K562 (cell line): ENCODE results near the gene CTSD. TPM values are rescaled to one million over a fixed set of nuclear protein-coding genes. Genes with fewer than 3 reads are reported as not detected.

Source experiments
- ATAC-seq: fragments of 200-7000 bp; cut with Tn5 transposase; 3 replicates; pipeline ENCODE4 v1.9.1; 2020; ENCODE audit warnings: moderate library complexity
- BruUV-seq: library from RNA; stranded (reverse); fragments of 400-500 nt; replicated peaks from 2 replicates; lab custom pipeline; 2021; lab: Mats Ljungman, UMichigan
- CTCF ChIA-PET: fragments of 300-600 bp; formaldehyde crosslinking; extraction: SDS; loops from one replicate; lab custom pipeline; 2021; ENCODE audit warnings: low intra/inter-chr PET ratio; lab: Yijun Ruan, JAX
- POLR2A ChIA-PET: fragments of 300-600, 350-650 bp; sonication (Branson Sonifier 250); formaldehyde crosslinking; extraction: SDS; loops from one replicate; lab custom pipeline; 2021; ENCODE audit warnings: antibody characterized with exemption, inconsistent platforms; lab: Yijun Ruan, JAX
- DNase-seq, 4 experiments: peaks; one replicate each; pipeline versions ENCODE4 v3.0.0 to v3.0.0-alpha.2; 2011 to 2018; ENCODE audit warnings: low spot score in 3 of 4, mixed read lengths in 3 of 4; ENCODE audit errors: extremely low read depth in 1 of 4
- FAIRE-seq: peaks from 2 replicates; lab custom pipeline; 2011; peaks lifted over from hg19 to GRCh38; lab: Jason Lieb, UNC
- H2AFZ ChIP-seq: 2 replicates; pipeline ENCODE4 v1.6.0; 2011; ENCODE audit warnings: low read depth, low read length, control low read depth, inconsistent platforms
- H3K27ac ChIP-seq: fragments of 200-600 bp; 3 replicates; pipeline ENCODE4 v1.8.0; 2011; ENCODE audit warnings: low read depth, mild to moderate bottlenecking, control low read depth, inconsistent platforms, low read length, moderate library complexity, mixed read lengths; ENCODE audit errors: extremely low read depth
- H3K27me3 ChIP-seq, 2 experiments: fragments of 300-600 bp in 1 of 2; 2 replicates in 1 of 2; 3 replicates in 1 of 2; pipeline versions ENCODE4 v1.6.0 to v1.8.0; 2011; ENCODE audit warnings: inconsistent platforms in 2 of 2, low read length in 2 of 2, mild to moderate bottlenecking in 1 of 2, mixed read lengths in 1 of 2, moderate library complexity in 1 of 2; ENCODE audit not compliant: control insufficient read depth in 2 of 2, insufficient read depth in 2 of 2
- H3K36me3 ChIP-seq: fragments of 300-600 bp; 3 replicates; pipeline ENCODE4 v1.8.0; 2011; ENCODE audit warnings: mild to moderate bottlenecking, low read length, inconsistent platforms; ENCODE audit not compliant: control insufficient read depth, insufficient read depth
- H3K4me1 ChIP-seq, 2 experiments: fragments of 200-600 bp in 1 of 2; replicated peaks in 1 of 2; 2 replicates in 1 of 2; 3 replicates in 1 of 2; pipeline versions ENCODE4 v1.5.1 to v1.8.0; 2011; ENCODE audit warnings: inconsistent platforms in 2 of 2, low read length in 2 of 2, mild to moderate bottlenecking in 1 of 2, mixed read lengths in 1 of 2, moderate library complexity in 1 of 2; ENCODE audit not compliant: control insufficient read depth in 2 of 2, insufficient read depth in 2 of 2
- H3K4me2 ChIP-seq: 2 replicates; pipeline ENCODE4 v1.6.1; 2011; ENCODE audit warnings: low read length, control low read depth, inconsistent platforms, mixed read lengths; ENCODE audit not compliant: insufficient read depth
- H3K4me3 ChIP-seq: fragments of 200-600 bp; sonication (generic), shearing (Covaris generic); 2 replicates; pipeline ENCODE4 v1.5.1; 2016; ENCODE audit warnings: control low read depth, inconsistent platforms
- H3K79me2 ChIP-seq: fragments of 200-600 bp; 3 replicates; pipeline ENCODE4 v1.8.0; 2011; ENCODE audit warnings: low read length, inconsistent platforms; ENCODE audit not compliant: control insufficient read depth, insufficient read depth
- H3K9ac ChIP-seq, 2 experiments: 2 replicates each; pipeline versions ENCODE4 v1.6.0 to v1.6.1; 2011; ENCODE audit warnings: low read depth in 2 of 2, low read length in 2 of 2, control low read depth in 1 of 2, inconsistent platforms in 1 of 2, mild to moderate bottlenecking in 1 of 2, mixed read lengths in 1 of 2; ENCODE audit not compliant: insufficient read depth in 1 of 2
- H3K9me1 ChIP-seq: one replicate; pipeline ENCODE4 v1.6.0; 2011; ENCODE audit warnings: inconsistent platforms, mild to moderate bottlenecking, low read length, moderate library complexity; ENCODE audit not compliant: control insufficient read depth, insufficient read depth
- H3K9me3 ChIP-seq: replicated peaks from 2 replicates; pipeline ENCODE4 v1.5.1; 2011; ENCODE audit warnings: low read depth, low read length, inconsistent platforms; ENCODE audit not compliant: control insufficient read depth, insufficient read depth
- H4K20me1 ChIP-seq: replicated peaks from 2 replicates; pipeline ENCODE4 v1.6.1; 2011; ENCODE audit warnings: low read length, inconsistent platforms, mixed read lengths; ENCODE audit not compliant: control insufficient read depth, insufficient read depth
- BCOR ChIP-seq: fragments of 450-650 bp; IDR thresholded peaks from 2 replicates; pipeline ENCODE4 v1.6.1; 2016
- CHD1 ChIP-seq: fragments of 200-600 bp; sonication (generic); IDR thresholded peaks from one replicate; pipeline ENCODE4 v1.6.1; 2012; ENCODE audit warnings: mild to moderate bottlenecking, moderate library complexity, low read length, inconsistent platforms
- FOXK1 ChIP-seq: sonication (generic); formaldehyde crosslinking; IDR thresholded peaks from 2 replicates; pipeline ENCODE4 v1.8.0; 2022; ENCODE audit warnings: missing genetic modification reagents, mild to moderate bottlenecking, borderline replicate concordance
- GATA2 ChIP-seq: sonication (generic); formaldehyde crosslinking; IDR thresholded peaks from 2 replicates; pipeline ENCODE4 v1.4.0; 2020; ENCODE audit warnings: mild to moderate bottlenecking, missing genetic modification reagents
- SIN3B ChIP-seq: fragments of 450-650 bp; IDR thresholded peaks from 2 replicates; pipeline ENCODE4 v1.6.1; 2017; ENCODE audit warnings: low read depth, mild to moderate bottlenecking, moderate library complexity
- SMAD1 ChIP-seq: fragments of 150-350 bp; IDR thresholded peaks from 2 replicates; pipeline ENCODE4 v1.6.1; 2014; ENCODE audit warnings: low read length, low read depth; ENCODE audit not compliant: partially characterized antibody
- ZMIZ1 ChIP-seq, 2 experiments: fragments of 150-350 bp in 1 of 2; IDR thresholded peaks; 2 replicates each; pipeline ENCODE4 v1.6.1; 2012 to 2016; ENCODE audit warnings: low read depth in 2 of 2, low read length in 2 of 2, mild to moderate bottlenecking in 1 of 2, moderate library complexity in 1 of 2
- ZNF609 ChIP-seq: sonication (generic); formaldehyde crosslinking; IDR thresholded peaks from 2 replicates; pipeline ENCODE4 v1.8.1; 2023; ENCODE audit warnings: missing genetic modification reagents, mild to moderate bottlenecking, borderline replicate concordance
- WGBS: fragments of 100-300 bp; shearing (Covaris generic); methylation state at CpG from one replicate; pipeline ENCODE4 v1.1.6; 2016; ENCODE audit warnings: low coverage, mixed read lengths; ENCODE audit not compliant: insufficient coverage; ENCODE audit errors: missing lambda C conversion rate; 5-methylcytosine and 5-hydroxymethylcytosine counted together
- in situ Hi-C: fragments of 300-500 bp; cut with MboI; formaldehyde crosslinking; loops from 4 replicates; pipeline ENCODE4 v1.15.0; 2018; ENCODE audit warnings: inconsistent platforms, mixed read lengths
- intact Hi-C: fragments of 100-400 bp; cut with micrococcal nuclease; formaldehyde crosslinking; loops from 2 replicates; pipeline ENCODE4 v1.14.2; 2022
- polyA plus RNA-seq, 8 experiments: library from polyadenylated mRNA; depleted of rRNA in 4 of 8; stranded (reverse) in 5 of 8; unstranded in 3 of 8; fragments of >200 nt; fragmentation: Nextera tagmentation in 2 of 8; fragmentation: Illumina TruSeq in 1 of 8; extraction: Ambion mirVana in 2 of 8; extraction: Trizol in 1 of 8; gene quantifications; 2 replicates each; pipeline versions ENCODE4 v1.2.1 to v1.2.3, GENCODE V29; 2011 to 2014; ENCODE audit warnings: inconsistent platforms in 1 of 8, missing spikeins in 1 of 8
- total RNA-seq, 7 experiments: library from RNA; depleted of rRNA in 6 of 7; stranded (reverse); fragments of >200 nt in 6 of 7; fragmentation: Illumina TruSeq in 2 of 7; extraction: Trizol in 2 of 7; gene quantifications; 2 replicates each; pipeline versions ENCODE4 v1.2.1 to v1.2.3, GENCODE V29; 2011 to 2021; ENCODE audit warnings: low replicate concordance in 1 of 7

CTSD gene
- total and polyA plus RNA-seq, 9 of the 15 experiments (the other 6 are each of a cell fraction or from before 2014, with no cell fraction given) = 1.0 to 112 (median 40.9) TPM

GRCh38 chr11:1812801-1813200 is 49.1 kb upstream of the CTSD start:
- ChIA-PET CTCF (no interaction called here), POLR2A (no interaction called here)
- Histone ChIP-seq H3K4me2 (no peak overlapping the region), H3K9ac (no peak overlapping the region), H3K9me1 (no peaks in the 10 kb centered on the region), H3K4me1 (no peaks in the 10 kb centered on the region), H3K27me3 (peaks cover 28 to 48% of the 10 kb centered on the region in 2 experiments), H3K36me3 (no peaks in the 10 kb centered on the region), H3K79me2 (no peaks in the 10 kb centered on the region), H3K4me3 (no peak overlapping the region), H3K27ac (no peak overlapping the region), H2AFZ (no peak overlapping the region), H4K20me1 (no peaks in the 10 kb centered on the region), H3K9me3 (no peaks in the 10 kb centered on the region; the same call in 1 of the 2 replicates)
- DNase-seq = no peak
- no TSS peak for BruUV-seq
- no peak for ATAC-seq
- WGBS = 22% methylated on average over 15 of the region's 15 CpGs
- intact Hi-C loops = no loop called here
- FAIRE-seq = no peak
- TF ChIP-seq ZNF609 = no peak
- no peak for TF ChIP-seq SIN3B
- no peak for TF ChIP-seq CHD1
- TF ChIP-seq BCOR = no peak
- no peak for TF ChIP-seq FOXK1
- no peak for TF ChIP-seq ZMIZ1 (IDR thresholded peaks at IDR 0.05; ENCODE audit: low read depth in 2 of 2, low read length in 2 of 2)
- TF ChIP-seq GATA2 (CRISPR knock-in tag) = no peak
- no peak for TF ChIP-seq SMAD1
- in situ Hi-C loops = no loop called here
